HS-5 (cell line): Measurements from ENCODE around the gene NUDT16L1.
"Not testable (repeated sequence)": the region's sequence is repeated elsewhere in the genome, so short reads cannot be mapped to it uniquely, and the experiment has no call there.

Source experiments
- DNase-seq: peaks from one replicate; pipeline ENCODE4 v3.0.0-alpha.2; 2012; ENCODE audit warnings: low read depth

NUDT16L1 gene

DNA sequence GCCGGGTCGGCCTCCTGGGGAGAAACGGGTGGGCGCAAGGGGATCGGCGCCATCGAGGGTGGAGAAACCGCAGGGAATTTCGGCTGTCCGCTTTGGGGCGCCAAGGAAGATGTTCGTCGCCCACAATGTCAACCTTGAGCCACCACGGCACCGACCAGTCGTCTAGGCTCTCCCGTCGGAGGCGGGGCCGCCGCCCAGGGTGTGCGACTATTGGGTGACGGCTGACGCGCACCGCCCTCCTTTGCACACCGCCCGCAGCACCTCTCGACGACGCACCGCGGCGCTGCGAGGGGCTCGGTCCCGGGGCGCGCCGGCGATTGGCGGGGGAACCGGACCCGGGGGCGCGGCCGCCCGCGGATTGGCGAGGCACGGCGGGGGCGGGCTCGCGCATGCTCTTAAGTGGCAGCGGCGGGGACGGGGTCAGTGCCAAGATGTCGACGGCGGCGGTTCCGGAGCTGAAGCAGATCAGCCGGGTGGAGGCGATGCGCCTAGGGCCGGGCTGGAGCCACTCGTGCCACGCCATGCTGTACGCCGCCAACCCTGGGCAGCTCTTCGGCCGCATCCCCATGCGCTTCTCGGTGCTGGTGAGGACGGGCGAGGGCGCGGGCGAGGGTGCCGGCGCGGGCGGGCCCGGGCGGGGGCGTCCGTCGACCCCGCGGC, at the start of gene NUDT16L1:
Gene NUDT16L1 (plus strand): TSS at position 267 of the 660 bp plus-strand sequence. CDS start 165 bp downstream, at position 432.
- DNase-seq = peak; percentile 63

DNA sequence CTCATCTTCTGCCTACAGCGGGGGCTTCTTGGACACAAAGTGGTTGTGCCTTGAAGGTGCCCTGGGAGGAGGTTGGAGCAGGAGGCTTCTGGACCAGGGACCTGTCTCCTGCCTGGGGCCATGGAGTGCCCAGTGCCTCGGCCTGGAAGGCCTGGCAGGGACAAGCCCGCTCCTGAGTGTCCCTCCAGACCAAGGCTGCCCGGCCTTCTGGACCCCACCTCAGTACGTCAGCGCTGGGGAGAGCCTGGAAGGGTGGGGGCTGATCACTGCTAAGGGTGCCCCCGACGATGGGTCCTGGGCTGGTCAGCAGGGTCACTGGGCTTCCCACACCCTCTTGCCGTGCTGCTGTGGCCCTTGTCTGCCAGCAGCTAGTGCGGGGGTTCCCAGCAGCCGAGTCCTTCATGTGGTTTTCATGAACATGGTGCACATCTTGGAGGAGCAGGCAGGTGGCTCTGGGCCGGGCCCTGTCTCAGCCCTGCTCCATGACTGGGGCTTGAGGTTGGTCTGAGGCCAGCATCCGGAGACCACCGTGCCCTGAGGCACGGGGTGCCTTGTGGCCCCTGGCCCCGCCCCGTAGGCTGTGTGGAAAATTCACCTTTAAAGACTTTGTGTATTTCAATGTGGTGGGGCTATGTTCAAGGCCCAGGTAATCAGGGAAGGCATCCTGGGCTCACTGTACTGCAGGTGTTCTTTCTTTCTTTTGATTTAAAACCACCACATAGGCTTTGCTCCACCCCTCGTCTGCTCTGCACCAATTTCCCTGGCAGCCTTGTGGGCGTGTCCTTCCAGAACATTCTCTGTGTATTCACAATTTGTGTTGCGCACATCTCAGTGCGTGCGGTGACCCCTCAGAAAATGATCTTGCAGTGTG, 46.4 kb upstream of the NUDT16L1 start:
- no peak for DNase-seq

DNA sequence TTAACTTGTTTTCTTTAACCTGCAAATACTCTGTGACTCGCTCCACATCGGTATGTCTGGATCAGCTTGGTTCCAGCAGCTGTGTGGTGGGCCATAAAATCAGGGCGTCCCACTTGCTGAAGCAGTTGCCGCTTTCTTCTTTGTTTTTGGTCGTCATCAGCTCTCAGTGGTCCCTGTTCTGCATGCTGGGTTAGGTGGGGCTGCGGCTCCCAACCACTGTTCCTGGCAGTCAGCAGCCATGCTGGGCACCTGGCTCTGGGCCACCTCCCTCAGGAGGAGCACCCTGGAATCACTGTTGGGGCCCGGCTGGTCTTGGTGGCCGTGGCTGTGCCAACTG, 45.8 kb upstream of the NUDT16L1 start:
- no peak for DNase-seq

DNA sequence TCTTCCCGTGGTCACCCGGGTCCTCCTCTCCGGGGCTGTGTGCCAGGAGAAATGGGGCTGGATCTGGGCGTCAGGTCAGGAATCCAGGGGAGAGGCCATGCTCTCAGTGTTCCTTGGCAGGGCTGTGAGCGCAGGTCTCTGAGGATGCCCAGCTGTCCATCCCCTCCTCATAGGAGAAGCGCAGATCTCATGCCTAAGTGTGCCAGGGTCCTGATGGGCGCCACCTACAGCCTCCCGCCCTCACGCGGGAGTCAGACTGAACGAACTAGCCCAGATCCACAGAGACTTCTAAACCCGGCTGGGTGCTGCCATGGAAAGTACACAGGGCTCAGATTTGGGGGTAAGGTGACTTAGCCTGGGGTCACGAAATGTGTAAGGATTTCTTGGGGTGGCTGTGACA, 44.4 kb upstream of the NUDT16L1 start:
- no peak for DNase-seq

DNA sequence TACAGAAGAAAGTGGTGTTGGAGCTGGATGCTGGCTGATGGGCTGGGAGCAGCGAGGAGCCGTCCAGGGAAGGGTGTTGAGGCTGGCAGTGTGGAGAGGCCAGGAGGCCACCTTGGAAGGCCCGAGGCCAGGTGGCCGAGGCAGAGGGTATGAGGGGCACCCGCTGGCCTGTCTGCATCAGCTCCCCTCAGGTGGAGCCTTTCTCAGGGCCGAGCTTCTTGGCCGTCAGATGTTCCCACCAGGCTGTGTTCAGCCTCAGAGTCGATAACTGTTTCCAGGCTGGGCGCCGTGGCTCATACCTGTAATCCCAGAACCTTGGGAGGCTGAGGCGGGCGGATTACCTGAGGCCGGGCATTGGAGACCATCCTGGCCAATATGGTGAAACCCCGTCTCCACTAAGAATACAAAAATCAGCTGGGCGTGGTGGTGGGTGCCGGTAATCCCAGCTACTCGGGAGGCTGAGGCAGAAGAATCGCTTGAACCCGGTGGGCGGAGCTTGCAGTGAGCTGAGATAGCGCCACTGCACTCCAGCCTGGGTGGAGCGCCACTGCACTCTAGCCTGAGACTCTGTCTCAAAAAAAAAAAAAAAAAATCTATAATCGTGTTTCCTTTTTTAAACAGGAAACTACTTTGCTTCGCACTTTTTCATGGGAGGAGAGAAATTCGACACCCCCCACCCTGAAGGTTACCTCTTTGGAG, 43.5 kb upstream of the NUDT16L1 start:
- no peak for DNase-seq

DNA sequence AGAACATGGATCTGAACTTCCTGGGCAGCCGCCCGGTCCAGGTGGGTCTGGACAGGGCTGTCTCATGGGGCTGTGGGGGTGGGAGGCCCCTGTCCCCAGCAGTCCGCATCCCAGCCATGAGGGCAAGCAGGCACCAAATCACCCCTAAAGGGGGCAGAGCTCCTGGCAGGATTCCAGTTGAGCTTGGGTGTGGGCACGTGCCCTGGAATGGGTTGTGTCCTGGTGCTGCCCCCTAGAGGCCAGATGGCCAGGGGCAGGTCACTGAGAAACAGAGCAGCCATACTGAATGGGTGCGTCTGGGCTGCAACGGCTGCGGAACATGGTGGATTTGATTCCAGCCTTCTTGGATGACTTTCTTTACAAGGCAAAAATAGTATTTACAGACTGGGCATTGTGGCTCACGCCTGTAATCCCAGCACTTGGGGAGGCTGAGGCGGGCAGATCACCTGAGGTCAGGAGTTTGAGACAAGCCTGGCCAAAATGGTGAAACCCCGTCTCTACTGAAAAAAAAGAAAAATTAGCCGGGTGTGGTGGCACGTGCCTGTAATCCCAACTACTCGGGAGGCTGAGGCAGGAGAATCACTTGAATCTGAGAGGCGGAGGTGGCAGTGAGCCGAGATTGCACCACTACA, 42.8 kb upstream of the NUDT16L1 start:
- not testable (repeated sequence) for DNase-seq

DNA sequence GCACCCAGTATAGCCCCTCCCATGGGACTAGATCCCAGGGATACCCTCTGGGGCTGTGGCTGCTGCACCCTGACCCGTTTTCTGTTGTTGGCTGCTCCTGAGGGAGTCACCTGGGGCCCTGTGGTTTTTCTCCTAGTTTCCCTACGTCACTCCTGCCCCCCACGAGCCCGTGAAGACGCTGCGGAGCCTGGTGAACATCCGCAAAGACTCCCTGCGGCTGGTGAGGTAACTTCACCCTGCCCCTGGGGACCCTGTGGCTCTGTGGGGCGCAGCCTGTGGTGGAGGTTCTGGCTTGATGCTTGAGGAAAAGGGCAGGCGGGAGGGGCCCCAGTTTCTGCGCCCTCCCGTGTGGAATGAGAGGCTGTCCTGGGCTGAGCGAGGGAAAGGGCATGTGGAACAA, 41.5 kb upstream of the NUDT16L1 start:
- DNase-seq = no peak

DNA sequence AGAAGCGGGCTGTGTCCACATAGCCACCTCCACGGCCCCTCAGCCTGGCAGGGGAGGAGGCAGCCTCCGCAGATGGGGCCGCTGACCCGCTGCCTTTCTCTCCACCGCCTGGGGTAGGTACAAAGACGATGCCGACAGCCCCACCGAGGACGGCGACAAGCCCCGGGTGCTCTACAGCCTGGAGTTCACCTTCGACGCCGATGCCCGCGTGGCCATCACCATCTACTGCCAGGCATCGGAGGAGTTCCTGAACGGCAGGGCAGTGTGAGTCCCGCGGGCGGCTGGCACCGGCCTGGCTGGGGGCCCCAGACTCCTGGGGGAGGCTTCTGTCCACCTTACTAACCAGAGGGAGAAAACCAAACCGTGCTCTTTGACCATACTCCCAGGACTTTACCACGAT, 40.8 kb upstream of the NUDT16L1 start:
- no peak for DNase-seq

DNA sequence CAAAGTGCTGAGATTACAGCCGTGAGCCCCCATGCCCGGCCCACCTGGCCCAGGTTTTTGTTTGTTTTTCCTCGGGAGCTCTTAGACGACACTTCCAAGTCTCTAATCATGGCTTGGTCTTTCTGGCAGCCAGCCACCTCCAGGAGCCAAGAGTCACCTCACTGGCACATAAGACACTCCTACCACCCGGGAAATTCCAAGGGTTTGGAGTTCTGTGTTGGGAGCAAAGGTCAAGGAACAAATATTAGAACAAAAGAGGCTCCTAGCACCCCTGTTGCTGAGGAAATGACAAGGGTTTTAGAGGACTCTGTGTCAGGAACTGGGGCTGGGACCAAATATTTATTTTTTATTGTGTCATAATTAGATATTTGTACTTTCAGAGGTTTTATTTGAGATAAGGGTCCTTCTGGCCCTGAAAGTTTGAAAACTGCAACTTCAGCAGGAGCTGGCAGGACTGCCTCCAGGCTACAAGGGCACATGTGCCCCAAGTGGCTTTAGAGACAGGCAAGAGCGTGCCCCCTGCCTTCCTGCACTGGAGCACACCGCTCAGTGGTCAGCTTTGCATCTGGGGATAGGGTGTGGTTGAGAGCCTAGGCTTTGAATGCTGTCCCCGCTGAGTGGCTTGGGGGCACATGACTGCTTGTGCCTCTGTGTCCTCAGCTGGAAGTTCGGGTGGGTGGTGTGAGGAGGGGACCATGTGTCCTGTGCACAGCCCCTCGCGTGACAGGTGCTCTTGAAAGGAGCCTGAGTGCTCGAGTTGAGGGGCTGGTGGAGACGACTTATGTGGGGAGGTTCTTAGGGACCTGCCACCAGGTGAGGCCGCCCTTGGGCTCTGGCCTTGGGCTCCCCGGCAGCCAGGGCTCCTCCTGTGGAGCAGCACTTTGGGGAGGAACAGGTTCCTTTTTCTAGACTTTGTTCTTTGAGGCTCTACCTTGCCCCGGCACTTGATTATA, 39.1 kb upstream of the NUDT16L1 start:
- no peak for DNase-seq

DNA sequence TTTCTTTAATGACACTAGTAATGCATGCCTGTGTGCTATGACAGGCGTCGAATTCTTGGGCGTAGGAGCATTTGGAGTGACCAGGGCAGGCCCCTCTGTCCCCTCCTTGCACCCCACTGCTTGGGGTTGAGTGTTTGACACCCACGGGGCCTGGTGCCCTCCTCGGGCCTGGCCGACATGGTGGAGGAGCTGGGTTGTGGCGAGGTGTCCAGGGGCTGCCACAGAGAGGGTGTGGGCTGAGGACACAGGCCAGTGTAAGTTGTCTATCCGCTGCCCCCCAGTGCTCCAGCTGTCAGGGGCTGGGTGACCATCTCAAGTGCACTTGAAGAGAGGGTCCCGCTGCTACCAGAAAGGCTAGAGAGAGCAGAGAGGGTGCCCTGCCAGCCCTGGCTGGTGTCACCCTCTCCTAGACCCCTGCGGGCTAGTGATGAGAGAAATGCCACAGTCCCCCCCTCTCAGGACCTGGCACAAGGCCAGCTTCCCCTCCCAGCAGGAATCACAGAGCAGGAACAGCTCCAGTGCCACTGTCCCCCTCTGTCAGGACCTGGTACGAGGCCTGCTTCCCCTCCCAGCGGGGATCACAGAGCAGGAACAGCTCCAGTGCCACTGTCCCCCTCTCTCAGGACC, 38.3 kb upstream of the NUDT16L1 start:
- DNase-seq = no peak

DNA sequence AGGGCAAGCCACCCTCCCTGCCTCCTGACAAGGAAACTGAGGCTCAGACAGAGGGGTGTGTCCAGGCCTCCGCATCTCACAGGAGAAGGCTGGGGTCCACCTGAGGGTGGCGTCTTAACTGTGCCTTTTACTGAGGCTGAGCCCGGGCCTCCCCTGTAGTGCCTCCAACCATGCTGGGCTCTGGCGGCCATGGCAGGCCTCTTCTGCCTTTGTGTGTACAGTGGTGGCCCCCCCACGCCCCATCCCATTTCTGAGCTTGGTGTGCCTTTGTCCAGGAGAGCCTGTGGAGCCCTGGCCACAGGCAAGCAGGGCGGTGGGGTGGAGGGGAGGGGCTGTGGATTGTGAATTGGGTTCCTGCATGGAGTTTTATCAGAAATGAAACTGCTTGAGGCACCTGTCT, 37.6 kb upstream of the NUDT16L1 start:
- DNase-seq = no peak

DNA sequence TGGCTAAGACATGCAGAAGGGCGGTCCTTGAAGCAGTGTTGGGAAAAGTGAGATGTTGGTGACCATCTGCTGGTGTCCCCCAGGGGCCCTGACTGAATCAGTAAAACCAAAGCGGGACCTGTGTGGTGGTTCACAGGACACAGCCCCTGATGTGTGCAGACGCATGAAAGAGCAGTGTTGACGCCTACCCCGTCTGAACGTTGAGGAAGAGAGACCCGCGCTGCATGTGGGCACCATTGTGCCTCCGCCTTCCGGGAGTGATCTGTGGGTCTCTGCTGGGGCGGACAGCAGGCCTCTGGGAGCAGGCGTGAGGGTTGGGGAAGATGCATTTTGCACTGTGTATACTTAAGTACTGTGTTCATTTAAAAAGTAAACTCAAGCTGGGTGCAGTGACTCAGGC, 37.1 kb upstream of the NUDT16L1 start:
- no peak for DNase-seq

DNA sequence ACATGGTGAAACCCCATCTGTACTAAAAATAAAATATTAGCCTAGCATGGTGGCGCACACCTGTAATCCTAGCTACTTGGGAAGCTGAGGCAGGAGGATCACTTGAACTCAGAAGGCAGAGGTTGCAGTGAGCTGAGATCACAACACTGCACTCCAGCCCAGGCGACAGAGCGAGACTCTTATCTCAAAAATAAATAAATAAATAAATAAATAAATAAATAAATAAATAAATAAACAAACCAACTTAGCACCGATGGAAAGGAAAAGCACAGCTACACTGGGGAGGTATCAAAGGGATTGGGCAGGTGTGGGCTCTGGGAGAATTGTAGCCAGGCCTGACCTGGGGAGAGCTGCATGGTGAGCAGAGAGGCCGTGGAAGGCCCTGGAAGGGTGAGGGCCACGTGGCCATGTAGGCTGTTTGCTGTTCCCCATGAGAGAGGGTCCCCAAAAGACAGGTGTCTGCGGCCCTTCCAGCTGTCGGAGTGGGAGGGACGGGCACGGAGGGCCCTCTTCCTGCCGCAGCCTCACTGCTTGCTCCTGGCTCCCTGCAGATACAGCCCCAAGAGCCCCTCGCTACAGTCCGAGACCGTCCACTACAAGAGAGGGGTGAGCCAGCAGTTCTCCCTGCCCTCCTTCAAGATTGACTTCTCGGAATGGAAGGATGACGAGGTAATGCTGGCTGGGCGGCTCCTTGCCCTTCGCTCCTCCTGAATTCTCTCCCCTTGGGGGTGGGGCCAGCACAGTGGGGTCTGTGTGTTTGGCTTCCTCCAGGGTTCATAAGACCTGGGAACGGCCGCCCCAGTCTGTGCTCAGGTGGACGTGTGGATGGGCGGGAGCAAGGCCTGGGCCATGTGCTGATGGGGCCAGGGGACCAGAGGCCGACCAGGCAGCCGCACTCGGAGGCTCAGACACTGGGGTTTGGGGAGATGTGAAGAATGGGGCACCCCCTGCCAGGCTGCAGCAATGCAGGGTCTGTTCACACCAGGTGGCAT, 36.4 kb upstream of the NUDT16L1 start:
- DNase-seq = no peak

DNA sequence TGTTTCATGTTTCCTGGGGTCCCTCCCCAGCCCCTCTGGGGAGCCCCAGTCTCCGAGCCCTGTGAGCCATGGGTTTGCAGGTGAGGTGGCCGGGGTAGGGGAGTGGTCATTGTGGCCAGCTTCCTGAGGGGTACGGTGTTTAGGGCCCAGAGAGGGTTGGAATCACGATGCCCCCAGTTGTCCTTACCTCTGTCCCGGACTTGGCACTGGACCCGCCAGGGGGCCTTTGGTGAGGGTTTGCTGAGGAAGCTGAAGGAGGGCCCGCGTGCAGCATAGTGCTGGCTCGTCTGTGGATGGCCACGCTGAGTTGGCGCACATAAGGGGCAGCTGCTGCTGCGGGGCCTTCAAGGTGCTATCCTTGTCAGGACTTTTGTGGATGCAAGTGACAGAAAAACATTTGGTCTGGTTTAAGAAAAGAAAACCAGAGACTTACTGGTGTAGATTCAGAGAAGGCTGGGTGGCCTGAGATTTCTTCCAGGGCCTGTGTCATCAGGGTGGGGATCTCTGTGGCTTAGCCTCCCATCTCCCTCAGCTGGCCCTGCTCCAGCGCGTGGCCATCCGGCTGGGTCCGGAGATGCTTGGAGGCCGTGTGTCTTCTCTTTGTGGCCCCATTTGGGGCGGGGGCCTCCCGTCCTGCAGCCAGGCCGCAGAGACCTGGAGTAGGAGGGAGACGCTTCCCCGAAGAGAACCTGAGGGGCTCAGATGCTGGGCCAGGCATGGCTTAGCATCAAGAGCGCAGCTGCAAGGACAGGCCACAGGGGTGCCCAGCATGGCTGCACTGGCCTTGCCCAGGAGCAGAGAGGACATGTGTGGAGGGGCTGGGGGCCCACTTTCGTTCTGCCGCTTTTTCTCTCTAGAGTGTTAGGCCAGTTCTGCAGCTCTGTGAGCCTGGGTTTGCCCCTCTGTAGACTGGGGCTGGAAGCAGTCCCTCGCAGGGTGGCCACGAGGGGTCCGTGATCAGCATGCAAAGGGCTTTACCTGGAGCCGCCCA, 33.7 kb upstream of the NUDT16L1 start:
- DNase-seq = no peak

DNA sequence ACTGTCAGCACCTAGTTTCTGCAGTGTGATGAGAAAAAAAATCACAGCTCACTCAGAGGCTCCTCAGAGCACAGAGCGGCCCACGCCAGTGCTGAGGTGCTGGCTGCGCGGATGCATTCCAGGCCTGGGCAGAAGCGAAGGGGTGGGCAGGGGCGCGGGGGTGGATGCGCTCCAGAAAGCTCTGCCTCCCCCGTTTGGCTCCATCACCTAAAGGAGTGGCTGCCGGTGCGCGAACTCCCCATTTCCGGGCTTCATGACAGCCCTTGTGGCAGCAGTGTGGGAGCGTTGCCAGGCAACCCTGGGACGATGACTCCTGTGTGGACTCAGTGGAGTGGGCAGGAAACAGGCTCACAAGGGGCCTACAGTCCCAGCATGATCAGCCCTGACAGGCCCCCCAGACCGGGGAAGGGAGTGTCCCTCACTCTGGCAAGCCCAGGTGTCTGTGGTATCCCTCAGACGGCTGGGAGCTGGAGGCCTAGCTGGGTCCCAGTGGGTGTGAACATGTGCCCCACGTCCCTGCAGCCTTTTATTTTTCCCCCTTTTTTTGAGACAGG, 32.8 kb upstream of the NUDT16L1 start:
- DNase-seq = no peak

DNA sequence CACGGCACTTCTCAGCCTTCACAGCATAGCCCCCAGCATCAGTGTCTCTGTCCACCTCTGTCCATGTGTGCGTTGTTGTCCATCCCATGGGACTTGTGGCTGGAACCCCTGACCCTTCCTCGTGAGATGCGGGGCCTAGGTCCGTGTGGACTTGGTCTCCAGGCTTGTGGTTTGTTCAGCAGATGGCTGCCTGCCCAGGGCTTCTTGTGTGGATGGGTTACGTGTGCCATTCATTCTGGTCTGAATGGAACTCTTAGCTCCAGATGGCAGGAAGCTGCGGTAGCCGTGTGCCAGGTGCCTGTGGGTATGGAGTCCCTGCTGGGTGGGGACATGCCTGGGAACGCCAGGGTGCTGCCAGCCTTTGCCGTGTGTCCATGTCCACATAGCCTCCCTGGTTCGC, 31.7 kb upstream of the NUDT16L1 start:
- DNase-seq = no peak

DNA sequence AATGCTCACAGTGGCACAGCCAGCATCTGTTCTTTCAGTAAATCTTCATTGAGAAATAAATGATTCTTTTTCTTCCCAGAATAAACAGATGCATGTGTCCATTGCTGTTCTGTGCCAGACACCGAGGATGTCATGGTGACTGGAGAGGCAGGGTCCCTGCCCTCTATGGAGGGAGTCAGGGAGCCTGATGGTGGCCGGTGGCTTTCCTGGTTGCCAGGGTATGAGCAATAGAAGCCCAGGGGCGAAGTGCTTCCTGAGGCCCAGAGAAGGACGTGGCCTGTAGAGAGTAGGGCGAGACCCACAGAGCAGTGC, 29.9 kb upstream of the NUDT16L1 start:
- DNase-seq = no peak

DNA sequence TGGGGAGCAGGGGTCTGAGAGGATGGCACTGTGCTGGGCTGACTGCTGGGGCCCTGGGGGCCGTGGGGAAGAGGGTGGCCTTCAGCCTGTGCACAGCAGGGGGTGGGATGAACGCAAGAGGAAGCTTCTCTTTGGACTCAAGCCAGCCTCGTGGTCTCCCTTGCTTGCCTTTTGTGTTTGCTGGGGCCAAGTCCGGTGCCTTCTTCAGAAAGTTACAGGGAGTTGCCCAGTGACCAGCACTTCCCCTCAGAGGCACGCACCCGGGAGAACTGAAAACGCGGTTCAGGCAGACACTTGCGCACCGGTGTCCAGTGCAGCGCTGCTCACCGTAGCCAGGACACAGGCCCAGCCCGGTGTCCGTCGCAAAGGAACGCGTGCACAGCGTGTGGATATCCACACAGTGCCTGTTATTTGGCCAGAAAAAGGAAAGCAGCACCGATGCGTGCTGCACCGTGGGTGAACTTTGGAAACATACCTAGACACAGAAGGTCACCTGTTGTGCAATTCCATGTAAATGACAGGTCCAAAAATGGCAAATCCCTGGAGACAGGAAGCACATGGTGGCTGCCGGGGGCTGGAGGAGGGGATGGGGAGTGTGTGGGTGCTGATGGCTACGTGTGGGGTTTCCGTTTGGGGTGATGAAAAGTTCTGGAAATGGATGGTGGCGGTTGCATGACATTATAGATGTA, 29.4 kb upstream of the NUDT16L1 start:
- DNase-seq = no peak
